GM12801 (cell line): ENCODE results near the gene PLXNB2.

Source experiments
- TF ChIP-seq, protein P1 (sequence below): IDR thresholded peaks from one replicate; pipeline ENCODE4 v1.5.1; 2011; ENCODE audit warnings: control low read depth; ENCODE audit not compliant: insufficient read length; ENCODE audit errors: extremely low read depth

PLXNB2 gene

DNA sequence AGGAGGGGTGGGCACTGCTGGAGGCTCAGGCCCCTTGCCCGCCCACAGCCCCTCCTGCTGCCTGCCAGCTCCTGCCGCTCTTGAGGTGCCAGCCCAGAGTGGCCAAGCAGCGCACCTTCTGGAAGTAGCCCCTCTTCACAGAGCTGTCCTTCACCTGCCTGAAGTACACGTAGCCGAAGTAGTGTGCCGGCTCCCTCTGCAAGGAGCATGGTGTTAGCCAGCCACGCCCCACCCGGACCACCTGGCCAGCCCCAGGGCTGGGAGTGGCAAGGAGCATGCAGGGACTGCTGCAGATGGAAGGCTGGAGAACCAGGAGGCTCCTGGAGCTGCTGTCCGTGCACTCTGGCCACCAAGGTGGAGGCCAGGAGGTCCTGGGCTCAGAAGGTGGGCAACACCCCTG, 9.7 kb upstream of the PLXNB2 start:
- TF ChIP-seq, protein P1, sequence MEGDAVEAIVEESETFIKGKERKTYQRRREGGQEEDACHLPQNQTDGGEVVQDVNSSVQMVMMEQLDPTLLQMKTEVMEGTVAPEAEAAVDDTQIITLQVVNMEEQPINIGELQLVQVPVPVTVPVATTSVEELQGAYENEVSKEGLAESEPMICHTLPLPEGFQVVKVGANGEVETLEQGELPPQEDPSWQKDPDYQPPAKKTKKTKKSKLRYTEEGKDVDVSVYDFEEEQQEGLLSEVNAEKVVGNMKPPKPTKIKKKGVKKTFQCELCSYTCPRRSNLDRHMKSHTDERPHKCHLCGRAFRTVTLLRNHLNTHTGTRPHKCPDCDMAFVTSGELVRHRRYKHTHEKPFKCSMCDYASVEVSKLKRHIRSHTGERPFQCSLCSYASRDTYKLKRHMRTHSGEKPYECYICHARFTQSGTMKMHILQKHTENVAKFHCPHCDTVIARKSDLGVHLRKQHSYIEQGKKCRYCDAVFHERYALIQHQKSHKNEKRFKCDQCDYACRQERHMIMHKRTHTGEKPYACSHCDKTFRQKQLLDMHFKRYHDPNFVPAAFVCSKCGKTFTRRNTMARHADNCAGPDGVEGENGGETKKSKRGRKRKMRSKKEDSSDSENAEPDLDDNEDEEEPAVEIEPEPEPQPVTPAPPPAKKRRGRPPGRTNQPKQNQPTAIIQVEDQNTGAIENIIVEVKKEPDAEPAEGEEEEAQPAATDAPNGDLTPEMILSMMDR: no peak

DNA sequence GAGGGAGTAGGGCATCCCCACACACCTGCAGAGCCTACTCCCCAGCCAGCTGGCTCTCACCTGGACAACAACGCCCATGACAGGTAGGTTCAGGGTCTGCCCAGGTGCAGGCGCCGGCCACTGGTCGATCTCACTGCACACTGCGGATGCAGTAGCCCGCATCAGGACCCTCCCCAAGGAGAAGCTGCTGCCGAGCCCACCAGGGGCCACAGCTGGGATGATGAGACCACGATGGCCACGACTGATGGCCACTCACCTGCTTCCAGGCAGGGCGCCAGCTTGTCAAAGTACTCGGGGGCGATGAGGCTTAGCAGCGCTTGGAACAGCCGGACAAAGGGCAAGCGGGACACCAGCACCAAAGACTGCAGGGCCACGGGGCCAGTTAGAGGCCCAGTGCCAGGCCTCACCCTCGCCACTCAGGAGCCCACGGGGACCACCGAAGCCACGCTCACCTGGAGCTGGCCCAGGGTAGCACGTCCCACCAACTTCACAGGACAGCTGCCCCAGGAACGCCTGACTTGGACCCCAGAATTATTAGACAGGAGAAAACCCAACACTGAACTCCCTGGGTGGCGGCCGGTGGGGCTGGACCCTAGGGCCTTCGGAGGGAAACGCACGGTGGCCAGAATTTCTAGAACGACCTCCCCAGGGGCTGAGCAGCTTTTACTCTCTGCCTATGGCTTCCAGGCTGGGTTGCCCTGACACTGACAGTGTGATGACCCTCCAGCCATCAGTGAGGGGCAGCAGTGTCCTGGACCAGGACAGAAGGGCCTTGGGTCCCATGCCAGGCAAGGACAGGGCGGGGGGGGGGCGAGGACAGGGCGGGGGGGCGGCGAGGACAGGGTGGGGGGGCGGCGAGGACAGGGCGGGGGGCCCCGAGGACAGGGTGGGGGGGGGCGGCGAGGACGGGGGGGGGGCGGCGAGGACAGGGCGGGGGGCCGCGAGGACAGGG, 8.9 kb upstream of the PLXNB2 start:
- TF ChIP-seq, protein P1: no peak

DNA sequence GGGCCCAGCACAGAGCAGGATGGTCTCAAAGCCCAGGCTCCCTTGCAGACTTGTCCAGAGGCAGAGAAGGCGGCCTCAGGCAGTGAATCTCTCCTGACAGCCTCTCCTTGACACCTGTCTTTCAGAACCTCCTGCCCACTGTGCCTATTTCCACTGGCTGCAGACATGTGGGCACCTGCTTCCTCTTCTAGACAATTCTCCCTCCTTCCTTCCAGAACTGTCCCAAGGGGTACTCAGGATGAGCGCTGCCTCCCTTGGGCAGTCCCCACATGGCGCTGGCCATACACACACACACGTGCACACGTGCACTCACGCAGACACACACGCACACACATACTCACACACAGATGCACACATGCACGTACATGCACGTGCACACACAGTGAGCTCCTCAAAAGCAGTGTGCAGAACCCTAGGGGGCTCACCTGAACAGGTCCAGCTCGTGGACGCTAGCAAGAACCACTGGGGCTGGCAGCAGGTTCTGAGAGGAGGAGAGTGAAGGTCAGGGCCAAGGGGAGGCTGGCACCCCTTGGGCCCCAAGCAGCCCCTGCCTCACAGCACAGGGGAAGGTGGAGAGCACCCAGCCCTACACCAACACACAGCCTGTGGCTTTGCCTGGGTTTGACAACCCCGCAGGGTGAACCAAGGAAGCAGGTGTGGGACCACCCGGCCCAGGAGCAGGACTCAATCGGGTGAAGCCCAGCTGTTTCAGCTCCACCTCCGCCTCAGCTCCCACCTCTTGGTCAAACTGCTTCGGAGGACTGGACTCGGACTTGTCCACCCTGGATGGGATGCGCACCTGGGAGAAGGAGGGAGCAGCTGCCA, 8.1 kb upstream of the PLXNB2 start:
- TF ChIP-seq, protein P1: no peak

DNA sequence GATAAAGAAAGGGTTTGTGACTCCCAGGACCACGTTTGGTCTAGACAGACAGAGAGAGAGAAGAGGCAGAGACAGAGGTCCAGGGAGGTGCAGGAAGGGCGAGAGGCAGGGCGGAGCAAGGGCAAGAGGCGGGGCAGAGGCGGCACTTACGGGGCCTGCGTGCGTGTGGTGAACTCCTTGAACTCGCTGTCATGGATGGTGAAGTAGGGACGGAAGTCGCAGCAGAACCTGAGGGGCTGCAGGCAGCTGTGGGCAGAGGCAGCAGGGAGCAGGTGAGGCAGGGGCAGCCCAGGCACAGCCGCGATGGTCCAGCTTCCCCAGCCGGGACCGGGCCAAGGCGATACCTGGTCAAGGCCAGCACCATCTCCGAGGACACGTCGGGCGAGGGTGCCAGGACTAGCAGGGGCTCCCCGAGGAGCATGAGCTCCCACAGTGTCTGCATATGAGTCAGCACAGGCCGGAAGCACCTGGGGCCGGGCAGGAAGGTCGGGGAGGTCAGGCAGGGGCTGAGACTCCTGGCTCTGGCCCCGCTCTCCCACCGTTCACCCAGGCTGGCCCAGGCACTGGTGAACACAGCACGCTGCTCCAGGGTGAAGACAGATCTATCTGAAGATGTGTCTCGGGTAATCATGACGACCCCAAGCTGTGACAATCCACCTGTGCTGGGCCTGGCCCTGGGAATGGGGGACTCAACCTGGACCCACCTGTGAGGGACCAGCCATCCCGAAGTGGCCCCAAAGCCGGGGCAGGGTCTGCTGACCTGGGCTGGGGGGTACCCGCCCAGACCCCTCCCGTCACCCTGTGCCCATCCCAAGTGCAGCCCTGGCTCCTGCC, 7.2 kb upstream of the PLXNB2 start:
- TF ChIP-seq, protein P1: no peak

DNA sequence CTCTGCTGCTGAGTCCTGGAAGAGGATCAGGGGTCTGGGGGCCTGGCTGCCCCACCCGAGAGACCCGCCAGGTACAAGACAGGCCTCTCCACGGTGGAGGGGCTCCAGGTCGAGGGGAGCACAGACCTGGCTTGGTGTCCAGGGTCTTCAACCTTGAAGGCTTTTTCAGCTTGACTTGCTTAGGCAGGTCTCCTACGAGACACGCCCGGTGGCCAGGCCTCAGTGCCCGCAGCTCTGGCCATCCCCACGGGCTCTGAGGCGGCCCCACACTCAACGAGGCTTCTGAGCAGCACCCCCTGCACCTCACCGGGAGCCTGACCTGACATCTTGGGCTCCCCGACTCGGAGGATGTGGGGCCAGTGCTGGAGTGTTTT, 6.6 kb upstream of the PLXNB2 start:
- TF ChIP-seq, protein P1: no peak

DNA sequence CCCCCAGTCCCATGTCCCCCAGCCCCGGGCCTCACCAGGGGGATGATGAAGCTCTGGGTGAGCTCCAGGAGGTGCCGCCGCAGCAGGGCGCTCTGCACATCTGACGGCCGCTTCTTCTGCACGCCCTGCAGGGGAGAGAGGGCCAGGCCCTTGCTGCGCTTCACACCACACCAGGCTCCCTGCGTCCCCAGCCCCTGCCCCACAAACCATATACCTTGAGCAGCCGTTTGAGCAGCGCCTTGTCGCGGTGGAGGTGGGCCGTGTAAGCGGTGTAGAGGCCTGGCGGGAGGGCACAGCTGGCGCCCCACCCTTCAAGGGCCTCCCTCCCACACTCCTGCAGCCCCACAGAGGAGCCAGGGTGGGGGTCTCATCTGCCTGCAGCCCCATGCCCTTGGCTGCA, 6.2 kb upstream of the PLXNB2 start:
- TF ChIP-seq, protein P1: no peak
